Ovary (tissue), 3 donors: Measurements from ENCODE around the gene TAS2R7.

ENCODE experiments used
- CTCF ChIP-seq, 3 donors: fragments of 450-650 bp in 2 of 3; fragments of 200-600 bp in 1 of 3; IDR thresholded peaks; one replicate each; pipeline versions ENCODE4 v1.5.1 to v1.8.0; 2016 to 2022; ENCODE audit warnings: antibody characterized with exemption in 3 of 3, mild to moderate bottlenecking in 1 of 3
- EP300 ChIP-seq: sonication (generic); formaldehyde crosslinking; IDR thresholded peaks from one replicate; pipeline ENCODE4 v1.6.1; 2017; ENCODE audit warnings: antibody characterized with exemption
- POLR2A ChIP-seq: fragments of 450-650 bp; IDR thresholded peaks from one replicate; pipeline ENCODE4 v1.6.1; 2017; ENCODE audit warnings: antibody characterized with exemption, mild to moderate bottlenecking, moderate library complexity
- donor health status: DM: no; HTN: no; CAD: no.

- TF ChIP-seq CTCF (IDR thresholded peaks at IDR 0.05) (no peak), POLR2A (no peak), EP300 (no peak)
These were observed 27.6 kb upstream of the TAS2R7 start for GRCh38 chr12:10829994-10830393.
